A673 (cell line): Measurements from ENCODE around the gene JARID2. TPM values are rescaled to one million over a fixed set of nuclear protein-coding genes. Genes with fewer than 3 reads are reported as not detected.

Experiments
- BruUV-seq: library from RNA; stranded (reverse); fragments of 400-500 nt; replicated peaks from 2 replicates; lab custom pipeline; 2021; lab: Mats Ljungman, UMichigan
- CTCF ChIA-PET: fragments of 300-600 bp; sonication (Branson Sonifier 250); formaldehyde crosslinking; loops from one replicate; lab custom pipeline; 2022; ENCODE audit warnings: antibody characterized with exemption; lab: Charles Lee
- POLR2A ChIA-PET: fragments of 300-600 bp; sonication (Branson Sonifier 250); formaldehyde crosslinking; loops from one replicate; lab custom pipeline; 2022; ENCODE audit warnings: antibody characterized with exemption; ENCODE audit not compliant: low non-redundant PET; lab: Charles Lee
- DNase-seq: peaks from one replicate; pipeline ENCODE4 v3.0.0-alpha.2; 2015; ENCODE audit warnings: low spot score
- H3K27ac ChIP-seq: fragments of 200-600 bp; sonication (generic); 2 replicates; pipeline ENCODE4 v1.5.1; 2016; ENCODE audit warnings: mixed run types, low read depth, mild to moderate bottlenecking, mixed read lengths, antibody characterized with exemption, low read length; ENCODE audit not compliant: poor library complexity, severe bottlenecking
- H3K27me3 ChIP-seq: fragments of 200-600 bp; sonication (generic); replicated peaks from 2 replicates; pipeline ENCODE4 v1.6.1; 2017; ENCODE audit warnings: mixed run types, low read depth, mild to moderate bottlenecking, mixed read lengths, antibody characterized with exemption, low read length; ENCODE audit not compliant: insufficient read depth, poor library complexity
- H3K36me3 ChIP-seq: fragments of 200-600 bp; sonication (generic); 2 replicates; pipeline ENCODE4 v1.6.1; 2016; ENCODE audit warnings: mixed run types, mild to moderate bottlenecking, mixed read lengths, antibody characterized with exemption, low read length; ENCODE audit not compliant: insufficient read depth, poor library complexity, severe bottlenecking
- H3K4me1 ChIP-seq: fragments of 200-600 bp; sonication (generic); 2 replicates; pipeline ENCODE4 v1.6.1; 2017; ENCODE audit warnings: mixed run types, mild to moderate bottlenecking, mixed read lengths, antibody characterized with exemption, low read length; ENCODE audit not compliant: insufficient read depth, poor library complexity, severe bottlenecking
- H3K4me3 ChIP-seq: fragments of 200-600 bp; sonication (generic); 2 replicates; pipeline ENCODE4 v1.5.1; 2016; ENCODE audit warnings: low read depth, mixed run types, mild to moderate bottlenecking, mixed read lengths, low read length; ENCODE audit not compliant: poor library complexity, severe bottlenecking
- H3K9me3 ChIP-seq: fragments of 200-600 bp; sonication (generic); 2 replicates; pipeline ENCODE4 v1.6.1; 2016; ENCODE audit warnings: mixed run types, low read depth, mild to moderate bottlenecking, mixed read lengths, antibody characterized with exemption, low read length; ENCODE audit not compliant: poor library complexity, severe bottlenecking
- CTCF ChIP-seq: fragments of 300-800, 200-600 bp; sonication (generic); conservative IDR thresholded peaks from 2 replicates; pipeline ENCODE4 v1.5.1; 2017; ENCODE audit warnings: low read depth, mild to moderate bottlenecking, antibody characterized with exemption, low read length, moderate library complexity, mixed read lengths
- EZH2 ChIP-seq: fragments of 200-600 bp; sonication (generic); IDR thresholded peaks from 2 replicates; pipeline ENCODE4 v1.6.1; 2017; ENCODE audit warnings: borderline replicate concordance, low read depth, mild to moderate bottlenecking, mixed read lengths, antibody characterized with exemption, low read length; ENCODE audit not compliant: poor library complexity, severe bottlenecking
- intact Hi-C: fragments of 100-400 bp; cut with micrococcal nuclease; formaldehyde crosslinking; loops from one replicate; pipeline ENCODE4 v1.10.0; 2022; ENCODE audit not compliant: unreplicated experiment
- total RNA-seq: library from RNA; stranded (reverse); gene quantifications from 2 replicates; pipeline ENCODE4 v1.2.3, GENCODE V29; 2021

JARID2 gene
- total RNA-seq, 1 experiment from 2014 or later, result 29.4 TPM

GRCh38 chr6:15250187-15251168 is 4.6 kb downstream of the JARID2 start:
- intact Hi-C loops, result loop anchor here (5.0 kb wide), 2 partner anchors 242 to 1038 kb away; no protein-coding TSS in a partner anchor
- BruUV-seq, result no TSS peak
- TF ChIP-seq EZH2, result no peak
- TF ChIP-seq CTCF, result no peak
- Histone ChIP-seq H3K9me3 (no peaks in the 10 kb centered on the region), H3K36me3 (no peaks in the 10 kb centered on the region), H3K4me3 (peak overlapping the region; percentile 71), H3K27ac (no peak overlapping the region), H3K4me1 (peaks cover 59% of the 10 kb centered on the region), H3K27me3 (no peaks in the 10 kb centered on the region)
- CTCF ChIA-PET, result no interaction called here
- POLR2A ChIA-PET, result no interaction called here
- DNase-seq, result no peak

GRCh38 chr6:15252195-15252594 is 6.3 kb downstream of the JARID2 start:
- ChIA-PET POLR2A (no interaction called here), CTCF (interaction anchor here (0.7 kb wide), 1 partner anchor 138 kb away, joined by 3 read pairs; no protein-coding TSS in a partner anchor)
- H3K4me3 ChIP-seq, result no peak overlapping the region
- no peaks in the 10 kb centered on the region for H3K27me3 ChIP-seq
- no peak for DNase-seq
- intact Hi-C loops, result loop anchor here (5.0 kb wide), 2 partner anchors 240 to 1040 kb away; no protein-coding TSS in a partner anchor
- peaks cover 76% of the 10 kb centered on the region for H3K4me1 ChIP-seq
- no peak overlapping the region for H3K27ac ChIP-seq
- no peak for TF ChIP-seq EZH2
- TF ChIP-seq CTCF, result no peak
- no peaks in the 10 kb centered on the region for H3K9me3 ChIP-seq
- BruUV-seq, result no TSS peak
- no peaks in the 10 kb centered on the region for H3K36me3 ChIP-seq

GRCh38 chr6:15253203-15254022 is 7.5 kb downstream of the JARID2 start:
- H3K27me3 ChIP-seq, result no peaks in the 10 kb centered on the region
- no peaks in the 10 kb centered on the region for H3K36me3 ChIP-seq
- H3K27ac ChIP-seq, result no peak overlapping the region
- no peak for DNase-seq
- H3K4me3 ChIP-seq, result no peak overlapping the region
- POLR2A ChIA-PET, result interaction anchor here (0.6 kb wide), 1 partner anchor 43 kb away, joined by 3 read pairs; no protein-coding TSS in a partner anchor
- TF ChIP-seq EZH2 (no peak), CTCF (no peak)
- CTCF ChIA-PET, result interaction anchor here (1.0 kb wide), 1 partner anchor 13 kb away, joined by 3 read pairs; no protein-coding TSS in a partner anchor
- H3K9me3 ChIP-seq, result no peaks in the 10 kb centered on the region
- BruUV-seq, result no TSS peak
- H3K4me1 ChIP-seq, result peaks cover 87% of the 10 kb centered on the region
- intact Hi-C loops, result loop anchor here (2.0 to 5.0 kb wide), 3 partner anchors 133 to 1041 kb away; no protein-coding TSS in a partner anchor
